ENCODE measurements around the gene DOK1.

The DOK1 gene

DNA sequence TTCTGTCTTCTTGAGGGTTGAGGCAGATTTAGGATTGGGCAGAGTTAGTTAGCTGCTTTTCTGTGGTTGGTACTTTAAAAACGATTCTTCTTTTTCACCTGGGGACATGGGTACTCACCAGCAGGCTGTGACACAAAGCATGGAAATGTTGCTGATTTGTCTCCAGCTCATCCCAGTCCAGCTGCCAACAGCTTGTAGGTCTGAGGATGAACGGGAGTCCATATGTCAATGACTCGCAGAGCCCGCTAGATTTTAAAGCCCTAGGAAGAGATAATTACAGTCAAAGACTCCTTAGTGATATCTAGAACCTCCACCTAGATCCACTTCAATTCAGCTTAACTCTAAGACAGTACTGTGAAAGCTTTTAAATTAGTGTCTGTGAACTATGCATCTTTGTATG, 20.8 kb downstream of the DOK1 start:
- Histone ChIP-seq H2AFZ (ENCODE audit: low read depth, low read length) (no peak overlapping the region), H3K23ac (ENCODE audit: low read length in 2 of 2) (no peak overlapping the region), H3K79me1 (replicated peaks; ENCODE audit: low read length, poor library complexity, severe bottlenecking) (no peaks in the 10 kb centered on the region), H2BK120ac (ENCODE audit: low read depth, low read length) (no peak overlapping the region), H4K91ac (ENCODE audit: low read length) (no peak overlapping the region), H3K9ac (ENCODE audit: low read length) (no peak overlapping the region), H3K14ac (ENCODE audit: low read length in 2 of 2) (no peak overlapping the region), H3K36me3 (ENCODE audit: control insufficient read depth in 1 of 2, insufficient read depth in 2 of 2, low read depth in 1 of 2, low read length in 2 of 2) (no peaks in the 10 kb centered on the region), H3K27ac (ENCODE audit: low read length, poor library complexity, severe bottlenecking) (no peak overlapping the region), H2BK12ac (ENCODE audit: low read length in 2 of 2) (no peak overlapping the region), H2BK15ac (ENCODE audit: low read depth, poor library complexity, severe bottlenecking) (no peak overlapping the region), H3K4ac (ENCODE audit: low read depth in 1 of 2, low read length in 2 of 2) (no peak overlapping the region), H2BK5ac (ENCODE audit: low read depth, low read length, poor library complexity, severe bottlenecking) (no peak overlapping the region), H2AK5ac (ENCODE audit: low read length, severe bottlenecking) (no peak overlapping the region), H3K18ac (ENCODE audit: low read depth in 1 of 2, low read length in 2 of 2) (no peak overlapping the region), H3K4me2 (ENCODE audit: low read length, poor library complexity, severe bottlenecking) (no peak overlapping the region), H3K27me3 (ENCODE audit: control insufficient read depth in 1 of 2, insufficient read depth in 1 of 2, low read length in 2 of 2) (no peaks in the 10 kb centered on the region), H3K4me1 (ENCODE audit: control insufficient read depth, insufficient read depth, low read depth, low read length) (no peaks in the 10 kb centered on the region), H3K4me3 (ENCODE audit: insufficient read depth in 1 of 2, low read depth in 1 of 2, low read length in 2 of 2) (no peak overlapping the region), H3K9me3 (ENCODE audit: control insufficient read depth, low read length) (no peaks in the 10 kb centered on the region), H4K8ac (ENCODE audit: low read length) (no peak overlapping the region)
- no peak for DNase-seq
- 49% methylated on average over 2 of the region's 4 CpGs for WGBS

DNA sequence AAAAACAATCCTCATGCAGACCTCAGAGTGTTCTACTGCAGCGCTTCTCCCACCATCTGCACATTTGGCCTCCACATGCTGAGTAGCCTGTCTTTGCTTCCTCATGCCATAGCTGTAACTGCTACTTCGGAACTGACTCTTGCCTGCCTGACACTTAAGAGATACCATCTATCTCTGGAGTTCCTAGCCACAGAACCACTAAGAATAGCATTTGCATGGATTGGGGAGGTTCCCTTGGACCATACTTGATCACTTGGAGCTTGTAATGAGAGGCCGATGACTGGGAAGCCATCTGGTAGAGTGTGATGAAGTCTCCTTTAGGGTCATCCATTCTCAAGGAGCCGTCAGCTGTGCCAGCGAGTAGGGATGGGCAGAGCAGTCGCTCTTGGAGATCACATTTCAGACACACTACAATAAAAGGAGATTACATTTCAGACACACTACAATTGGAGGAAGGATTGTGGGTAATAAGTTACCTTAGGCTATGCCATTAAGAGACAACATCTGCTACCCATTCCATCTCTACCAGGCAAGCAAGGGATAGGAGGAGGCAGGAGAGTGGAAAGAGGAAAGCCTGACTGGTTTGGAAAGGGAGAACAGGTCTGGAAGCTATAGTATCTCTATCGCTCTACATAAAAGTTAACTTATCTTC, 21.8 kb downstream of the DOK1 start:
- no peak overlapping the region for H2BK120ac ChIP-seq (ENCODE audit: low read depth, low read length)
- no peak overlapping the region for H2BK12ac ChIP-seq (ENCODE audit: low read length in 2 of 2)
- no peaks in the 10 kb centered on the region for H3K9me3 ChIP-seq (ENCODE audit: control insufficient read depth, low read length)
- H2BK15ac ChIP-seq (ENCODE audit: low read depth, poor library complexity, severe bottlenecking): no peak overlapping the region
- no peaks in the 10 kb centered on the region for H3K79me1 ChIP-seq (replicated peaks; ENCODE audit: low read length, poor library complexity, severe bottlenecking)
- DNase-seq: peak; percentile 53
- peak overlapping the region; percentile 66 for H3K9ac ChIP-seq (ENCODE audit: low read length)
- 67% methylated on average over 3 of the region's 7 CpGs for WGBS
- no peak overlapping the region for H3K18ac ChIP-seq (ENCODE audit: low read depth in 1 of 2, low read length in 2 of 2)
- no peak overlapping the region for H2BK5ac ChIP-seq (ENCODE audit: low read depth, low read length, poor library complexity, severe bottlenecking)
- H3K4me3 ChIP-seq (ENCODE audit: insufficient read depth in 1 of 2, low read depth in 1 of 2, low read length in 2 of 2): peak overlapping the region in 1 of 2 experiments; percentile 44
- no peak overlapping the region for H3K4ac ChIP-seq (ENCODE audit: low read depth in 1 of 2, low read length in 2 of 2)
- H3K36me3 ChIP-seq (ENCODE audit: control insufficient read depth in 1 of 2, insufficient read depth in 2 of 2, low read depth in 1 of 2, low read length in 2 of 2): no peaks in the 10 kb centered on the region
- H4K8ac ChIP-seq (ENCODE audit: low read length): no peak overlapping the region
- no peaks in the 10 kb centered on the region for H3K4me1 ChIP-seq (ENCODE audit: control insufficient read depth, insufficient read depth, low read depth, low read length)
- H3K27me3 ChIP-seq (ENCODE audit: control insufficient read depth in 1 of 2, insufficient read depth in 1 of 2, low read length in 2 of 2): no peaks in the 10 kb centered on the region
- H2AK5ac ChIP-seq (ENCODE audit: low read length, severe bottlenecking): no peak overlapping the region
- H3K14ac ChIP-seq (ENCODE audit: low read length in 2 of 2): no peak overlapping the region
- H3K4me2 ChIP-seq (ENCODE audit: low read length, poor library complexity, severe bottlenecking): no peak overlapping the region
- H4K91ac ChIP-seq (ENCODE audit: low read length): no peak overlapping the region
- no peak overlapping the region for H3K27ac ChIP-seq (ENCODE audit: low read length, poor library complexity, severe bottlenecking)
- H3K23ac ChIP-seq (ENCODE audit: low read length in 2 of 2): no peak overlapping the region
- no peak overlapping the region for H2AFZ ChIP-seq (ENCODE audit: low read depth, low read length)

DNA sequence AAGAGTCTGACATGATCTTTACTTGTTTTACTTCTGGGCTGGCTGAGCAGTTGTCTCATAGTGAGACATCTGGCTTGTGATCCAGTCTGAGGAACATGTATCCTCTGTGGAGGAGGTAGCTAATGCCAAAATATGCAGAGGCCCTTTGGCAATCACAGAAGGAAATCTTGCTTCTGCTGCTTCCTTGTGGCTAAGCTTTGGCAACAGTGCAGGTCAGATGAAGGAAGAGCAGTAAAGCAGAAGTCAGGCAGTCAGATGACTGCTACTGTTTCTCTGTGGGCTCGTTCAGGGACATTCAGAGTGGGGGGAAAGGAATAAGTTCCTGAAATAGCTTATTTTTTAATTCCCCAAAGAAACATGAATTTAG, 22.3 kb downstream of the DOK1 start:
- no peak overlapping the region for H2BK5ac ChIP-seq (ENCODE audit: low read depth, low read length, poor library complexity, severe bottlenecking)
- no peak overlapping the region for H2AFZ ChIP-seq (ENCODE audit: low read depth, low read length)
- H3K4me1 ChIP-seq (ENCODE audit: control insufficient read depth, insufficient read depth, low read depth, low read length): no peaks in the 10 kb centered on the region
- H2BK12ac ChIP-seq (ENCODE audit: low read length in 2 of 2): no peak overlapping the region
- no peaks in the 10 kb centered on the region for H3K27me3 ChIP-seq (ENCODE audit: control insufficient read depth in 1 of 2, insufficient read depth in 1 of 2, low read length in 2 of 2)
- H3K4ac ChIP-seq (ENCODE audit: low read depth in 1 of 2, low read length in 2 of 2): no peak overlapping the region
- no peak overlapping the region for H3K27ac ChIP-seq (ENCODE audit: low read length, poor library complexity, severe bottlenecking)
- H3K79me1 ChIP-seq (replicated peaks; ENCODE audit: low read length, poor library complexity, severe bottlenecking): no peaks in the 10 kb centered on the region
- H4K8ac ChIP-seq (ENCODE audit: low read length): no peak overlapping the region
- peak overlapping the region; percentile 66 for H3K9ac ChIP-seq (ENCODE audit: low read length)
- peak overlapping the region in 1 of 2 experiments; percentile 37 for H3K18ac ChIP-seq (ENCODE audit: low read depth in 1 of 2, low read length in 2 of 2)
- peak overlapping the region in 1 of 2 experiments; percentile 46 for H3K4me3 ChIP-seq (ENCODE audit: insufficient read depth in 1 of 2, low read depth in 1 of 2, low read length in 2 of 2)
- no peaks in the 10 kb centered on the region for H3K9me3 ChIP-seq (ENCODE audit: control insufficient read depth, low read length)
- no peak overlapping the region for H3K4me2 ChIP-seq (ENCODE audit: low read length, poor library complexity, severe bottlenecking)
- no peak overlapping the region for H2AK5ac ChIP-seq (ENCODE audit: low read length, severe bottlenecking)
- no peak overlapping the region for H3K14ac ChIP-seq (ENCODE audit: low read length in 2 of 2)
- WGBS: no CpG with 5 or more reads among the region's 1 CpG
- H2BK120ac ChIP-seq (ENCODE audit: low read depth, low read length): no peak overlapping the region
- H4K91ac ChIP-seq (ENCODE audit: low read length): no peak overlapping the region
- no peaks in the 10 kb centered on the region for H3K36me3 ChIP-seq (ENCODE audit: control insufficient read depth in 1 of 2, insufficient read depth in 2 of 2, low read depth in 1 of 2, low read length in 2 of 2)
- no peak overlapping the region for H2BK15ac ChIP-seq (ENCODE audit: low read depth, poor library complexity, severe bottlenecking)
- DNase-seq: peak; percentile 23
- H3K23ac ChIP-seq (ENCODE audit: low read length in 2 of 2): no peak overlapping the region

DNA sequence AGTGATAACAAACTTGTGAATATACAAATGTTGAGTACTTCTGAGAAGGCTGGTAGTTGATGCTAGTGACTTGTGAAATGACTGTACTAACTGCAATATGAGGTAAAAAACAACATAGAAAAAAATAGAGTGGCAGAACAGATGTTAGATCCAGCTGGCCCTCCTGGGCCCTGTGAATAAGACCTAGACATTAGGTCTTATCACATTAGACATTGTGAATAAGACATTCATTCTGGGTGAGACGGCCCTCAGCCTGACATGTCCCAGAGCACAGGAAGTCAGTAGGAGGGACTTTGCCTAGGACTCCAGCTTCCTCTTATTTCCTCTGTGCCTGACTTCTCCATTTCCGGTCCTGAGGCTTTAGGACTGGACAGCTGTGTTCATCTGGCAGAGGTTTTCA, 22.9 kb downstream of the DOK1 start:
- no peak overlapping the region for H3K4me2 ChIP-seq (ENCODE audit: low read length, poor library complexity, severe bottlenecking)
- H3K14ac ChIP-seq (ENCODE audit: low read length in 2 of 2): no peak overlapping the region
- no peaks in the 10 kb centered on the region for H3K27me3 ChIP-seq (ENCODE audit: control insufficient read depth in 1 of 2, insufficient read depth in 1 of 2, low read length in 2 of 2)
- H2AFZ ChIP-seq (ENCODE audit: low read depth, low read length): no peak overlapping the region
- no peak overlapping the region for H2AK5ac ChIP-seq (ENCODE audit: low read length, severe bottlenecking)
- H3K27ac ChIP-seq (ENCODE audit: low read length, poor library complexity, severe bottlenecking): no peak overlapping the region
- H3K23ac ChIP-seq (ENCODE audit: low read length in 2 of 2): no peak overlapping the region
- H2BK12ac ChIP-seq (ENCODE audit: low read length in 2 of 2): no peak overlapping the region
- no peak overlapping the region for H2BK15ac ChIP-seq (ENCODE audit: low read depth, poor library complexity, severe bottlenecking)
- H4K8ac ChIP-seq (ENCODE audit: low read length): peak overlapping the region; percentile 67
- H3K4ac ChIP-seq (ENCODE audit: low read depth in 1 of 2, low read length in 2 of 2): no peak overlapping the region
- no peak for DNase-seq
- H3K79me1 ChIP-seq (replicated peaks; ENCODE audit: low read length, poor library complexity, severe bottlenecking): no peaks in the 10 kb centered on the region
- H3K9me3 ChIP-seq (ENCODE audit: control insufficient read depth, low read length): no peaks in the 10 kb centered on the region
- no peak overlapping the region for H2BK120ac ChIP-seq (ENCODE audit: low read depth, low read length)
- H3K36me3 ChIP-seq (ENCODE audit: control insufficient read depth in 1 of 2, insufficient read depth in 2 of 2, low read depth in 1 of 2, low read length in 2 of 2): no peaks in the 10 kb centered on the region
- 42% methylated on average over 2 of the region's 2 CpGs for WGBS
- peak overlapping the region; percentile 63 for H3K9ac ChIP-seq (ENCODE audit: low read length)
- no peak overlapping the region for H2BK5ac ChIP-seq (ENCODE audit: low read depth, low read length, poor library complexity, severe bottlenecking)
- no peak overlapping the region for H4K91ac ChIP-seq (ENCODE audit: low read length)
- H3K4me3 ChIP-seq (ENCODE audit: insufficient read depth in 1 of 2, low read depth in 1 of 2, low read length in 2 of 2): peak overlapping the region in 1 of 2 experiments; percentile 46
- H3K4me1 ChIP-seq (ENCODE audit: control insufficient read depth, insufficient read depth, low read depth, low read length): no peaks in the 10 kb centered on the region
- peak overlapping the region in 1 of 2 experiments; percentile 28 for H3K18ac ChIP-seq (ENCODE audit: low read depth in 1 of 2, low read length in 2 of 2)

Measured in mesenchymal stem cell (in vitro differentiated cells and primary cell).